ENCODE results near the gene GOLGA6L26. TPM values are rescaled to one million over a fixed set of nuclear protein-coding genes. Genes with fewer than 3 reads are reported as not detected.

Gene GOLGA6L26
- not detected in 2 replicates for total RNA-seq

GRCh38 chr15:23334096-23334495 is at the start of gene GOLGA6L26:
GOLGA6L26 (minus strand) TSS chr15:23334196; CDS start chr15:23334135, 61 bp downstream.

GRCh38 chr15:23354448-23354847 is 20.5 kb upstream of the GOLGA6L26 start, which contains the start of gene GOLGA8S:
GOLGA8S (plus strand) TSS chr15:23354748; CDS start chr15:23354810, 62 bp downstream.

Other genes starting within 250 kb of the GOLGA6L26 start
- not detected in 2 replicates for gene GOLGA6L1, start 197.4 kb downstream of the GOLGA6L26 start, total RNA-seq
- 0.19 and 0.39 TPM in 2 replicates for gene GOLGA8S, start 20.6 kb upstream of the GOLGA6L26 start, total RNA-seq
- not detected in 2 replicates for gene GOLGA6L2, start 113.0 kb upstream of the GOLGA6L26 start, total RNA-seq
- 0.37 TPM in 1 of 2 replicates, not detected in the other for gene MKRN3, start 231.5 kb upstream of the GOLGA6L26 start, total RNA-seq